Ishikawa (cell line): Measurements from ENCODE around the gene SF1.
A peak's percentile ranks its signal among the peaks of the same experiment; 100 is the strongest.

ENCODE experiments used
- CEBPB ChIP-seq: IDR thresholded peaks from 2 replicates; pipeline ENCODE4 v1.6.1; 2012
- CREB1 ChIP-seq: IDR thresholded peaks from 2 replicates; pipeline ENCODE4 v1.6.1; 2012; ENCODE audit warnings: low read depth
- EGR1 ChIP-seq: IDR thresholded peaks from 2 replicates; pipeline ENCODE4 v1.6.1; 2012
- EP300 ChIP-seq: IDR thresholded peaks from 2 replicates; pipeline ENCODE4 v1.6.1; 2012; ENCODE audit warnings: borderline replicate concordance
- FOXM1 ChIP-seq: IDR thresholded peaks from 2 replicates; pipeline ENCODE4 v1.6.1; 2012; ENCODE audit warnings: low read depth, borderline replicate concordance
- NFIC ChIP-seq: IDR thresholded peaks from 2 replicates; pipeline ENCODE4 v1.6.1; 2012
- RAD21 ChIP-seq: IDR thresholded peaks from 2 replicates; pipeline ENCODE4 v1.6.1; 2012; ENCODE audit warnings: low read depth
- TAF1 ChIP-seq: IDR thresholded peaks from 2 replicates; pipeline ENCODE4 v1.6.1; 2012; ENCODE audit warnings: low read depth, mild to moderate bottlenecking
- TCF12 ChIP-seq: IDR thresholded peaks from 2 replicates; pipeline ENCODE4 v1.6.1; 2012; ENCODE audit warnings: low read depth
- TEAD4 ChIP-seq: IDR thresholded peaks from 2 replicates; pipeline ENCODE4 v1.6.1; 2012
- YY1 ChIP-seq: IDR thresholded peaks from 2 replicates; pipeline ENCODE4 v1.6.1; 2012; ENCODE audit warnings: low read depth
- ZBTB7A ChIP-seq: IDR thresholded peaks from 2 replicates; pipeline ENCODE4 v1.6.1; 2012; ENCODE audit warnings: low read depth
- TF ChIP-seq, protein P1 (sequence below): IDR thresholded peaks from 2 replicates; pipeline ENCODE4 v1.6.1; 2012; ENCODE audit warnings: low read depth, mild to moderate bottlenecking
- TF ChIP-seq, protein P2 (sequence below): IDR thresholded peaks from 2 replicates; pipeline ENCODE4 v1.6.1; 2012
- TF ChIP-seq, protein P3 (sequence below): IDR thresholded peaks from 2 replicates; pipeline ENCODE4 v1.6.1; 2012

SF1 gene

DNA sequence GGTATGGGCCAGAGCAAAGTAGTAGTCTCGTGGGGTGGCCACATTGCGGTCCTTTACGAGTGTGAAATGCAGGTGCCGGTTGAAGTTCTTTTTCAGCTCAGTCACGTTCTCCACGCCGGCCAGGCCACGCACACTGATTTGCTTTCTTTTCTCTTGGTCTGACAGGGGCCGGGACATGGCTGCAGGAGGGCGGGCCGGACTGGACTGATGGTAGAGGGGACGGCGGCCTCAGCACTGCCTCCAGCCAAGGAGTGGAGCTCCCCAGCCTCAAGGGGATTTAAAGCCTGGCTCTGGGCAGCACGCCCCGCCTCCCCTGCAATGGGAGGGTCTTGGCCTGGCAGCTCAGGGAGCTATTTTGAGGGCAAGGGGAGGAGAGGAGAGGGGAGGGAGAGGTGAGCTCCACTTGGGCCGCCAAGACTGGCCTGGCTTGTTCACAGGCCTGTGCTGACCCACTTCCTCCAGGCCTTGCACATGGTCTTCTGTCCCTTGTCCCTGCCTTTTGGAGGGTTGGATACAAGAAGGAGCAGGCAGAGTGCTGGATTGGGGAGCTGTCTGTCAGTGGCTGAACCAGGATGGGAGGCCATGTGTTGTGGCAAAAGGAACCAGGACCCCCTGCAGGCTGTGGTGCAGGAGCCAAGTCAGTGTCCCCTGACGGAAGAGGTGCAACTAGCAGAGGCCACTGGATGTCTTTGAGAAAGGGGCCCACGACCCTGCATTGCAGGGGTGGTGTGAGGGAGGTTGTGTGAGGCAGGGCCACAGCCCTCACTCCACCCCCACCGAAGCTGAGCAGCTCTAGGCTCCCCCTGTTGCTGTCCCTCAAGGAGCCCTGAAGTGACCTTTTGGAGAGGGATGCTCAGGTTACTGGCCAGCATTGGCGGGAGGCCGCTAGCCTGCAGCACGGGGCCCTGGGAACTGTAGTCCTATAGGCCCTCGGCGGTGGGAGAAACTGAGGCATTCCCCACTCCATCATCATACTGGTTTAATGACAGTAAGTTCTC lies 18.3 kb downstream of the SF1 start, which contains the start of gene PYGM:
Gene PYGM (minus strand): TSS at position 253 of the 998 bp plus-strand sequence. CDS start 76 bp downstream, at position 177.
- no peak for TF ChIP-seq TCF12
- TF ChIP-seq ZBTB7A = peak; percentile 10; the same call in 1 of the 2 replicates

DNA sequence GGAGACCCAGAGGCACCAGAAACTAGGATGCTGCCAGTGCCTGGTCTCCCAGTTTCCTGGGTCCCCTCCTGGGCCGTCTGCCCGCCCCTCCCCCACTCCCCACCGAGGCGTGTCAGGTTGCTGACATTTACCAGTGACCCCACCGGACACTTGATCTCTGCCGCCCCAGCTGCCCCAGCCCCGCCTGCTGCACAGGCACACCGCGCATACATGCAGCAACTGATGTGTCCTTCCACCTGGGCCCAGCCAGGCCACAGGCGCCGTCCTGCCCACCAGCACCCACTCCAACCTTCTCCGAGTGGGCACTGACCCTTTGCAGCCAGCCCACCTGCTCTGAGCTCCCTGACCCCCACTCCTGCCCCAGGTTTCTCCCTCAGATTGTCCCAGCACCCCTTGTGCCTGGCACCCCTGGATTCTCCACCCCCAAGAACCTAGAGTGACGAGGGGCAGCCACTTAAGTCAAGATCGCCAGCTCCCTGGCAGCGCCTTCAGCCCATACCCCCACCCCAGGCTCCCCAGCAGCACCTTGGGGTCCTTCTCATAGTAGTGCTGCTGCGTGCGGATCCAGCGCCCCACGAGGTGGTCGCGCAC lies 19.1 kb downstream of the SF1 start:
- no peak for TF ChIP-seq YY1
- TF ChIP-seq EP300 = no peak
- no peak for TF ChIP-seq TAF1
- TF ChIP-seq, protein P1, sequence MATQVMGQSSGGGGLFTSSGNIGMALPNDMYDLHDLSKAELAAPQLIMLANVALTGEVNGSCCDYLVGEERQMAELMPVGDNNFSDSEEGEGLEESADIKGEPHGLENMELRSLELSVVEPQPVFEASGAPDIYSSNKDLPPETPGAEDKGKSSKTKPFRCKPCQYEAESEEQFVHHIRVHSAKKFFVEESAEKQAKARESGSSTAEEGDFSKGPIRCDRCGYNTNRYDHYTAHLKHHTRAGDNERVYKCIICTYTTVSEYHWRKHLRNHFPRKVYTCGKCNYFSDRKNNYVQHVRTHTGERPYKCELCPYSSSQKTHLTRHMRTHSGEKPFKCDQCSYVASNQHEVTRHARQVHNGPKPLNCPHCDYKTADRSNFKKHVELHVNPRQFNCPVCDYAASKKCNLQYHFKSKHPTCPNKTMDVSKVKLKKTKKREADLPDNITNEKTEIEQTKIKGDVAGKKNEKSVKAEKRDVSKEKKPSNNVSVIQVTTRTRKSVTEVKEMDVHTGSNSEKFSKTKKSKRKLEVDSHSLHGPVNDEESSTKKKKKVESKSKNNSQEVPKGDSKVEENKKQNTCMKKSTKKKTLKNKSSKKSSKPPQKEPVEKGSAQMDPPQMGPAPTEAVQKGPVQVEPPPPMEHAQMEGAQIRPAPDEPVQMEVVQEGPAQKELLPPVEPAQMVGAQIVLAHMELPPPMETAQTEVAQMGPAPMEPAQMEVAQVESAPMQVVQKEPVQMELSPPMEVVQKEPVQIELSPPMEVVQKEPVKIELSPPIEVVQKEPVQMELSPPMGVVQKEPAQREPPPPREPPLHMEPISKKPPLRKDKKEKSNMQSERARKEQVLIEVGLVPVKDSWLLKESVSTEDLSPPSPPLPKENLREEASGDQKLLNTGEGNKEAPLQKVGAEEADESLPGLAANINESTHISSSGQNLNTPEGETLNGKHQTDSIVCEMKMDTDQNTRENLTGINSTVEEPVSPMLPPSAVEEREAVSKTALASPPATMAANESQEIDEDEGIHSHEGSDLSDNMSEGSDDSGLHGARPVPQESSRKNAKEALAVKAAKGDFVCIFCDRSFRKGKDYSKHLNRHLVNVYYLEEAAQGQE = no peak
- no peak for TF ChIP-seq FOXM1

DNA sequence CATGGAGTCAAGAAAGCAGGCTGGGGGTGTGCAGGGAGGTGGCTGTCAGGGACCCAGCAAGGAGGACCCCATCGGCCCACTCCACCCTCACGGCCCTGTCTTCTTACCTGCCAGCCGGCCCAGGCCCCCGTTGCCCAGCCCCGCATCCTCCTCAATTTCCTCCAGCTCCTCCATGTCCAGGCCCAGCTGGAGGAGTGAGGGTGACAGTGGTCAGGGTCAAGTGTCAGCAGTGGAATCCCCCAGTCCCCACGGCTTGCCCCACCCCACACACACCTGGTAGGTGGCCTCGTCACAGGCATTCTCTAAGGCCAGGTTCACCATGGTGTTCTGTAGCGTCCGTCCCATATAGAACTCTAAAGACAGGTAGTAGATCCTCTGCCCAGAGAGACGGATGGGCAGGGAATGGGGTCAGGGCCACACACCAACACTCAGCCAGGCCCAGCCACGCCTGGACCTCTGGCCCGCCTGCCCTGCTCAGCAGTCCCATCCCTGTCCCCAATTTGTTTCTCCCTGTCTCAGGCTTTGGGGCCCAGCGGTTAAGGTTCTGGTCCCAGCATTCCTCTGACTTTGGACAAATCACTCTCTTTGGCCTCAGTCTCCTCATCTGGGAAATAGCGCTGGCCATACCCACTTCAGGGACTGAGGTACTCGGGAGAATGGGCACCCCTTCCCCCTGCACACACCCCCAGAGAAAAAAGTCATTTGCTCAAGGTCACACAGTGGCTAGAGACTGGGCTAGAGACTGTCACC lies 19.8 kb downstream of the SF1 start:
- TF ChIP-seq CREB1 (no peak), EGR1 (no peak), RAD21 (no peak), NFIC (no peak), FOXM1 (no peak), EP300 (no peak), ZBTB7A (no peak), YY1 (no peak), CEBPB (no peak), TEAD4 (no peak)
- TF ChIP-seq, protein P1 = no peak
- TF ChIP-seq, protein P2, sequence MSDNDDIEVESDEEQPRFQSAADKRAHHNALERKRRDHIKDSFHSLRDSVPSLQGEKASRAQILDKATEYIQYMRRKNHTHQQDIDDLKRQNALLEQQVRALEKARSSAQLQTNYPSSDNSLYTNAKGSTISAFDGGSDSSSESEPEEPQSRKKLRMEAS = no peak

DNA sequence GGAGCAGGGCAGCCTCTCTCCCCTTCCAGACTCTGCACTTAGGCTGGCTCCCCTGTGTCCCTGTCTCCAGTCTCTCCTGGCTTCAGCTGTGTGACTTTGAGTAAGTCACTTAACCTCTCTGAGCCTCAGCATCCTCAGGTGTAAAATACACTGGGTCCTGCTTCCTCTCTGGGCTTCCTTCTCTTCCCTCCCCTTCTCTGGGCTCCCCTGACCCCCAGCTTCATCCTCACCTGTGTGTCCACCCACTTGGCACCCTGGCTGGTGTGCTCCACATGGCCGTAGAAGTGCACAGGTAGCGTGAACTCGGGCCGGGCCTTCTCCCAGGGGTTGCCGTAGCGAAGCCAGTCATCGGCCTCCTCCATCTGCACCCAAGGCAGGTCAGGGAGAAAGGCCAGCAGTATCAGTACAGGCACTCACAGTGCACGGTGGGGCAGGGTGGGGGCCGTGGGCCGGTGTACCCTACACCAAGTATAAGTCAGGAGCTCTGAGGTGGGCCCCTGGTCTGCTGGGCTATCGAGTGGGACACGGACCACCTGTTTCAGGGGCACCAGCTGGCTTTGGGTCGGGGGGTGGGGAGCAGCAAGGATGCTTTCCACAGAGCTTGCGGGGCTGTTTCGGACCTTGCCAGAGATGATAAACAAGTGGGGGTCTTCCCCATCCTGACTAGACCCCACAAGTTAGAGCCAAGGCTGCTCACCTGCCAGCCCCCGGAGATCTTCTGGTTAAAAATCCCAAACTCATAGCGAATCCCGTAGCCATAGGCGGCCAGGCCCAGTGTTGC lies 20.6 kb downstream of the SF1 start:
- TF ChIP-seq EGR1 (no peak), CREB1 (no peak), TAF1 (no peak), TEAD4 (no peak)
- TF ChIP-seq, protein P2 = no peak
- TF ChIP-seq, protein P3, sequence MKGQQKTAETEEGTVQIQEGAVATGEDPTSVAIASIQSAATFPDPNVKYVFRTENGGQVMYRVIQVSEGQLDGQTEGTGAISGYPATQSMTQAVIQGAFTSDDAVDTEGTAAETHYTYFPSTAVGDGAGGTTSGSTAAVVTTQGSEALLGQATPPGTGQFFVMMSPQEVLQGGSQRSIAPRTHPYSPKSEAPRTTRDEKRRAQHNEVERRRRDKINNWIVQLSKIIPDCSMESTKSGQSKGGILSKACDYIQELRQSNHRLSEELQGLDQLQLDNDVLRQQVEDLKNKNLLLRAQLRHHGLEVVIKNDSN = no peak

DNA sequence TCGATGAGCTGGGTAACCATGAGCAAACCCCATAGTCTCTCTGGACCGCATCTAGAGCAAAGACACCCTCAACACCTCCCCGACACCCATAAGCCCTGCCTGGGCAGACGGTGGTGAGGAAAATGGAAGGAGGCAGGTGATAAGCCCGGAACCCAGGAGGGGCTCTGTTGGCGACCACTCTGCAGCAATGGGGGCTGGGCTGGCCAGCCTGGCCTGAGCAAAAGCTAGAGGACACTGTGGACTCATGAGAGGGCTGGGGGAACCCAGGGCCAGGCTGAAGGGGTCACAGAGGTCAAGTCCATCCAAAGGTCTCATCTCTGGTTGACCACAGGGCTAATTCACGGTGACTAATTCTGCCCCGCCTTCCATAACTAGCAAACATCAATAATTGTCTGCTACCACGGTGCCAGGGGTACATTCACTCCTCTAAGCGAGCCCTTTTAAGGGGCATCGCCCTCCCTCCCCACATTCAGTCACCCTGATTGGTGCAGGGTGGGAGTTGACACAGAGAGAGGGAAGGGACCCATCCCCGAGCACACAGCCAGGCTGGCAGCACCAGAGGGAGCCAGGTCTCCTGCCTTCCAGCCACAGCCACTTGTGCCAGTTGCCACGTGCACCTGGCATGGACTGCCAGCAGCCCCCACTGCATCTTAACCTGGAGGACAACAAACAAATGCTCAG lies 22.5 kb downstream of the SF1 start:
- no peak for TF ChIP-seq NFIC
- TF ChIP-seq, protein P3 = no peak
- no peak for TF ChIP-seq TEAD4
- TF ChIP-seq CREB1 = no peak
- no peak for TF ChIP-seq FOXM1
- TF ChIP-seq TCF12 = no peak
